HCT116 (cell line): ENCODE data around the gene TTC38. TPM values are rescaled to one million over a fixed set of nuclear protein-coding genes. Genes with fewer than 3 reads are reported as not detected.

ENCODE experiments used
- ATAC-seq: fragments of 200-7000 bp; cut with Tn5 transposase; 2 replicates; pipeline ENCODE4 v1.9.1; 2020; ENCODE audit warnings: mild to moderate bottlenecking, moderate library complexity
- BruUV-seq: library from RNA; stranded (reverse); fragments of 400-500 nt; replicated peaks from 2 replicates; lab custom pipeline; 2021; lab: Mats Ljungman, UMichigan
- CTCF ChIA-PET: fragments of 300-600 bp; sonication (Branson Sonifier 250); formaldehyde crosslinking; loops from one replicate; lab custom pipeline; 2021; ENCODE audit warnings: antibody characterized with exemption; lab: Charles Lee
- POLR2A ChIA-PET: fragments of 300-600, 350-600 bp; sonication (Branson Sonifier 250); formaldehyde crosslinking; loops from one replicate; lab custom pipeline; 2021; ENCODE audit warnings: antibody characterized with exemption; lab: Charles Lee
- RAD21 ChIA-PET, 2 experiments: fragments of 300-600 bp; sonication (Branson Sonifier 250); formaldehyde crosslinking; loops; one replicate each; lab custom pipeline; 2023; ENCODE audit warnings: low total read pairs in 2 of 2; ENCODE audit not compliant: uncharacterized antibody in 2 of 2, unreplicated experiment in 2 of 2, low non-redundant PET in 1 of 2; lab: Charles Lee
- DNase-seq: peaks from one replicate; pipeline ENCODE4 v3.0.0-alpha.2; 2010; ENCODE audit warnings: low read depth, low spot score
- H2AFZ ChIP-seq: fragments of 200-600 bp; shearing (Covaris generic), sonication (generic); 2 replicates; pipeline ENCODE4 v1.6.1; 2017; ENCODE audit warnings: low read depth, mixed run types, mixed read lengths, antibody characterized with exemption, low read length; ENCODE audit not compliant: poor library complexity, severe bottlenecking
- H3K27ac ChIP-seq: 2 replicates; pipeline ENCODE4 v1.5.1; 2012; ENCODE audit warnings: low read depth, low read length
- H3K27me3 ChIP-seq: fragments of 200-600 bp; sonication (generic); 2 replicates; pipeline ENCODE4 v1.6.1; 2016; ENCODE audit warnings: mixed run types, low read length, mixed read lengths; ENCODE audit not compliant: insufficient read depth
- H3K36me3 ChIP-seq, 2 experiments: fragments of 200-500 bp in 1 of 2; fragments of 200-600 bp in 1 of 2; sonication (Bioruptor generic) in 1 of 2; sonication (generic) in 1 of 2; 2 replicates each; pipeline versions ENCODE4 v1.5.1 to v1.6.1; 2014 to 2016; ENCODE audit warnings: low read length in 2 of 2, inconsistent platforms in 1 of 2, mixed read lengths in 1 of 2, mixed run types in 1 of 2; ENCODE audit not compliant: insufficient read depth in 2 of 2, control insufficient read depth in 1 of 2
- H3K4me1 ChIP-seq, 2 experiments: fragments of 200-600 bp in 1 of 2; sonication (generic) in 1 of 2; 2 replicates each; pipeline versions ENCODE4 v1.5.1 to v1.6.1; 2012 to 2017; ENCODE audit warnings: low read length in 2 of 2, inconsistent platforms in 1 of 2, mild to moderate bottlenecking in 1 of 2, mixed read lengths in 1 of 2, mixed run types in 1 of 2, moderate library complexity in 1 of 2; ENCODE audit not compliant: insufficient read depth in 2 of 2, control insufficient read depth in 1 of 2
- H3K4me2 ChIP-seq: fragments of 200-600 bp; sonication (generic); 2 replicates; pipeline ENCODE4 v1.6.1; 2017; ENCODE audit warnings: mixed run types, low read length, mixed read lengths
- H3K4me3 ChIP-seq, 2 experiments: fragments of 200-600 bp in 1 of 2; sonication (generic) in 1 of 2; replicated peaks in 1 of 2; 2 replicates each; pipeline ENCODE4 v1.5.1; 2011 to 2016; ENCODE audit warnings: low read length in 2 of 2, control low read depth in 1 of 2, low read depth in 1 of 2, mild to moderate bottlenecking in 1 of 2, mixed read lengths in 1 of 2, mixed run types in 1 of 2
- H3K79me2 ChIP-seq: fragments of 200-600 bp; sonication (generic); 2 replicates; pipeline ENCODE4 v1.6.1; 2017; ENCODE audit warnings: mild to moderate bottlenecking, mixed run types, low read length, moderate library complexity, mixed read lengths; ENCODE audit not compliant: insufficient read depth
- H3K9ac ChIP-seq: fragments of 200-600 bp; sonication (generic); 2 replicates; pipeline ENCODE4 v1.6.1; 2016; ENCODE audit warnings: low read length, mixed read lengths
- H3K9me2 ChIP-seq: fragments of 200-600 bp; sonication (generic), shearing (Covaris generic); 2 replicates; pipeline ENCODE4 v1.6.1; 2017; ENCODE audit warnings: mixed run types, mild to moderate bottlenecking, moderate library complexity; ENCODE audit not compliant: insufficient read depth
- H3K9me3 ChIP-seq, 2 experiments: fragments of 200-500 bp in 1 of 2; fragments of 200-600 bp in 1 of 2; sonication (Bioruptor generic) in 1 of 2; sonication (generic) in 1 of 2; 2 replicates each; pipeline ENCODE4 v1.6.1; 2014 to 2017; ENCODE audit warnings: low read length in 2 of 2, mixed read lengths in 2 of 2, inconsistent platforms in 1 of 2, low read depth in 1 of 2, mild to moderate bottlenecking in 1 of 2, mixed run types in 1 of 2, moderate library complexity in 1 of 2; ENCODE audit not compliant: control insufficient read depth in 1 of 2, insufficient read depth in 1 of 2
- H4K20me1 ChIP-seq: fragments of 200-600 bp; sonication (generic), shearing (Covaris generic); 2 replicates; pipeline ENCODE4 v1.6.1; 2017; ENCODE audit warnings: mixed run types, mild to moderate bottlenecking, moderate library complexity; ENCODE audit not compliant: insufficient read depth
- CBX3 ChIP-seq: IDR thresholded peaks from 2 replicates; pipeline ENCODE4 v1.6.1; 2012; ENCODE audit warnings: low read depth
- CEBPB ChIP-seq: IDR thresholded peaks from 2 replicates; pipeline ENCODE4 v1.6.1; 2012; ENCODE audit warnings: low read depth
- EGR1 ChIP-seq: IDR thresholded peaks from 2 replicates; pipeline ENCODE4 v1.6.1; 2012; ENCODE audit warnings: low read depth
- ELF1 ChIP-seq: IDR thresholded peaks from 2 replicates; pipeline ENCODE4 v1.6.1; 2012; ENCODE audit warnings: low read depth, borderline replicate concordance
- EZH2 ChIP-seq: fragments of 200-600 bp; sonication (generic); IDR thresholded peaks from 2 replicates; pipeline ENCODE4 v1.6.1; 2017; ENCODE audit warnings: antibody characterized with exemption, mixed run types
- FOSL1 ChIP-seq: IDR thresholded peaks from 2 replicates; pipeline ENCODE4 v1.6.1; 2012; ENCODE audit warnings: low read depth
- POLR2A ChIP-seq: IDR thresholded peaks from 2 replicates; pipeline ENCODE4 v1.7.0; 2011; ENCODE audit warnings: borderline replicate concordance; ENCODE audit not compliant: insufficient read depth, insufficient read length; ENCODE audit errors: extremely low read depth
- POLR2AphosphoS5 ChIP-seq: IDR thresholded peaks from 2 replicates; pipeline ENCODE4 v1.6.1; 2011; ENCODE audit warnings: mild to moderate bottlenecking, low read depth, low read length, moderate library complexity
- RAD21 ChIP-seq: IDR thresholded peaks from 2 replicates; pipeline ENCODE4 v1.6.1; 2012; ENCODE audit warnings: low read depth, mild to moderate bottlenecking
- SIN3A ChIP-seq: IDR thresholded peaks from 2 replicates; pipeline ENCODE4 v1.6.1; 2012; ENCODE audit warnings: low read depth
- SP1 ChIP-seq: IDR thresholded peaks from 2 replicates; pipeline ENCODE4 v1.6.1; 2012; ENCODE audit warnings: low read depth
- SRF ChIP-seq: IDR thresholded peaks from 2 replicates; pipeline ENCODE4 v1.6.1; 2012; ENCODE audit warnings: low read depth
- TCF7L2 ChIP-seq: IDR thresholded peaks from 2 replicates; pipeline ENCODE4 v1.7.0; 2011; ENCODE audit warnings: borderline replicate concordance, inconsistent platforms; ENCODE audit not compliant: insufficient read depth, insufficient read length; ENCODE audit errors: extremely low read depth
- YY1 ChIP-seq: IDR thresholded peaks from 2 replicates; pipeline ENCODE4 v1.6.1; 2011; ENCODE audit warnings: low read length, low read depth, moderate library complexity, mild to moderate bottlenecking; ENCODE audit not compliant: insufficient replicate concordance; ENCODE audit errors: extremely low read depth
- ZBTB33 ChIP-seq: IDR thresholded peaks from 2 replicates; pipeline ENCODE4 v1.6.1; 2011; ENCODE audit warnings: mild to moderate bottlenecking, low read length, moderate library complexity; ENCODE audit not compliant: insufficient replicate concordance; ENCODE audit errors: extremely low read depth
- ZFX ChIP-seq: fragments of 450-650 bp; IDR thresholded peaks from 2 replicates; pipeline ENCODE4 v1.6.1; 2017
- ZNF274 ChIP-seq: fragments of 200-500 bp; sonication (Bioruptor generic); IDR thresholded peaks from 2 replicates; pipeline ENCODE4 v1.6.1; 2014; ENCODE audit warnings: mild to moderate bottlenecking, low read depth, low read length, inconsistent platforms
- intact Hi-C: fragments of 100-400 bp; cut with micrococcal nuclease; formaldehyde crosslinking; loops from 2 replicates; pipeline ENCODE4 v1.10.0; 2022
- total RNA-seq: library from RNA; stranded (reverse); gene quantifications from one replicate; pipeline ENCODE4 v1.2.1, GENCODE V29; 2021; ENCODE audit not compliant: unreplicated experiment
- TF ChIP-seq, protein P1 (sequence below), 3 experiments: fragments of 200-600 bp in 1 of 3; sonication (generic) in 1 of 3; IDR thresholded peaks in 2 of 3; conservative IDR thresholded peaks in 1 of 3; 2 replicates each; pipeline ENCODE4 v1.5.1; 2012 to 2017; ENCODE audit warnings: low read depth in 2 of 3, low read length in 2 of 3, antibody characterized with exemption in 1 of 3, borderline replicate concordance in 1 of 3, control low read depth in 1 of 3, mild to moderate bottlenecking in 1 of 3, mixed read lengths in 1 of 3, mixed run types in 1 of 3, moderate library complexity in 1 of 3; ENCODE audit not compliant: insufficient read depth in 1 of 3

The TTC38 gene
- total RNA-seq, 1 experiment from 2014 or later: 22.9 TPM

- Histone ChIP-seq H3K4me2 (no peak overlapping the region), H3K27me3 (no peaks in the 10 kb centered on the region), H3K4me1 (peaks cover 0 to 8% of the 10 kb centered on the region in 2 experiments; a peak in 3 of 4 replicates), H3K4me3 (no peak overlapping the region), H2AFZ (no peak overlapping the region), H3K27ac (no peak overlapping the region), H3K9me2 (no peaks in the 10 kb centered on the region), H3K79me2 (no peaks in the 10 kb centered on the region), H3K9me3 (peaks cover 0 to 5% of the 10 kb centered on the region in 2 experiments; a peak in 1 of 4 replicates), H3K9ac (no peak overlapping the region), H3K36me3 (peaks cover 10 to 35% of the 10 kb centered on the region in 2 experiments)
- POLR2A ChIA-PET: no interaction called here
- no peak for DNase-seq
- CTCF ChIA-PET: no interaction called here
- no peak for ATAC-seq
- BruUV-seq: no TSS peak
- TF ChIP-seq ZFX: no peak
- TF ChIP-seq, protein P1, sequence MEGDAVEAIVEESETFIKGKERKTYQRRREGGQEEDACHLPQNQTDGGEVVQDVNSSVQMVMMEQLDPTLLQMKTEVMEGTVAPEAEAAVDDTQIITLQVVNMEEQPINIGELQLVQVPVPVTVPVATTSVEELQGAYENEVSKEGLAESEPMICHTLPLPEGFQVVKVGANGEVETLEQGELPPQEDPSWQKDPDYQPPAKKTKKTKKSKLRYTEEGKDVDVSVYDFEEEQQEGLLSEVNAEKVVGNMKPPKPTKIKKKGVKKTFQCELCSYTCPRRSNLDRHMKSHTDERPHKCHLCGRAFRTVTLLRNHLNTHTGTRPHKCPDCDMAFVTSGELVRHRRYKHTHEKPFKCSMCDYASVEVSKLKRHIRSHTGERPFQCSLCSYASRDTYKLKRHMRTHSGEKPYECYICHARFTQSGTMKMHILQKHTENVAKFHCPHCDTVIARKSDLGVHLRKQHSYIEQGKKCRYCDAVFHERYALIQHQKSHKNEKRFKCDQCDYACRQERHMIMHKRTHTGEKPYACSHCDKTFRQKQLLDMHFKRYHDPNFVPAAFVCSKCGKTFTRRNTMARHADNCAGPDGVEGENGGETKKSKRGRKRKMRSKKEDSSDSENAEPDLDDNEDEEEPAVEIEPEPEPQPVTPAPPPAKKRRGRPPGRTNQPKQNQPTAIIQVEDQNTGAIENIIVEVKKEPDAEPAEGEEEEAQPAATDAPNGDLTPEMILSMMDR (IDR thresholded peaks at IDR 0.05 in 2 of 3, conservative IDR thresholded peaks at IDR 0.05 in 1 of 3; ENCODE audit: borderline replicate concordance in 1 of 3, insufficient read depth in 1 of 3, low read depth in 2 of 3, low read length in 2 of 3): no peak
- no peak for TF ChIP-seq ZNF274
- TF ChIP-seq FOSL1: no peak
- TF ChIP-seq CBX3: no peak
- TF ChIP-seq POLR2AphosphoS5: no peak
- no peak for TF ChIP-seq YY1
- TF ChIP-seq RAD21: no peak
- TF ChIP-seq POLR2A: no peak
- TF ChIP-seq EGR1: no peak
- no peak for TF ChIP-seq SRF
- TF ChIP-seq ZBTB33: no peak
- no peak for TF ChIP-seq CEBPB
- TF ChIP-seq SIN3A: no peak
- TF ChIP-seq EZH2: no peak
- no peak for TF ChIP-seq ELF1
- no peak for TF ChIP-seq TCF7L2
- no peak for TF ChIP-seq SP1
- TF ChIP-seq, all 23 proteins: peak for 0
- H4K20me1 ChIP-seq: no peaks in the 10 kb centered on the region
- intact Hi-C loops: no loop called here
- RAD21 ChIA-PET: no interaction called here
Measured at GRCh38 chr22:46273432-46274148, 5.8 kb downstream of the TTC38 start.
